ENCODE measurements around the gene VWF. TPM values are rescaled to one million over a fixed set of nuclear protein-coding genes. Genes with fewer than 3 reads are reported as not detected.
"Not testable (repeated sequence)": the region's sequence is repeated elsewhere in the genome, so short reads cannot be mapped to it uniquely, and the experiment has no call there.

Gene VWF
- total RNA-seq, 1 experiment from 2014 or later: 1.6 TPM

- Histone ChIP-seq H3K27me3 (ENCODE audit: control insufficient read depth, insufficient read depth, low read length) (no peaks in the 10 kb centered on the region), H3K36me3 (replicated peaks; ENCODE audit: control insufficient read depth, insufficient read depth, low read length) (no peaks in the 10 kb centered on the region), H3K4me3 (ENCODE audit: insufficient read depth, low read depth, low read length) (no peak overlapping the region)
- DNase-seq: no peak
These were observed 33.8 kb upstream of the VWF start for GRCh38 chr12:6158255-6158654.

GRCh38 chr12:6157482-6157881 is 33.0 kb upstream of the VWF start:
- H3K27me3 ChIP-seq (ENCODE audit: control insufficient read depth, insufficient read depth, low read length): no peaks in the 10 kb centered on the region
- DNase-seq: no peak
- no peak overlapping the region for H3K4me3 ChIP-seq (ENCODE audit: insufficient read depth, low read depth, low read length)
- H3K36me3 ChIP-seq (replicated peaks; ENCODE audit: control insufficient read depth, insufficient read depth, low read length): no peaks in the 10 kb centered on the region

GRCh38 chr12:6154730-6155459 is 30.4 kb upstream of the VWF start:
- no peak for DNase-seq

GRCh38 chr12:6148722-6149121 is 24.3 kb upstream of the VWF start:
- H3K27me3 ChIP-seq (ENCODE audit: control insufficient read depth, insufficient read depth, low read length); DNase-seq; H3K36me3 ChIP-seq (replicated peaks; ENCODE audit: control insufficient read depth, insufficient read depth, low read length); H3K4me3 ChIP-seq (ENCODE audit: insufficient read depth, low read depth, low read length): not testable (repeated sequence)

More at GRCh38 chr12:6154730-6155459, 30.4 kb upstream of the VWF start:
- H3K36me3 ChIP-seq (replicated peaks; ENCODE audit: control insufficient read depth, insufficient read depth, low read length): no peaks in the 10 kb centered on the region
- H3K27me3 ChIP-seq (ENCODE audit: control insufficient read depth, insufficient read depth, low read length): no peaks in the 10 kb centered on the region
- no peak overlapping the region for H3K4me3 ChIP-seq (ENCODE audit: insufficient read depth, low read depth, low read length)

- no peak for DNase-seq
- no peaks in the 10 kb centered on the region for H3K27me3 ChIP-seq (ENCODE audit: control insufficient read depth, insufficient read depth, low read length)
- no peaks in the 10 kb centered on the region for H3K36me3 ChIP-seq (replicated peaks; ENCODE audit: control insufficient read depth, insufficient read depth, low read length)
- no peak overlapping the region for H3K4me3 ChIP-seq (ENCODE audit: insufficient read depth, low read depth, low read length)
These were observed 23.6 kb upstream of the VWF start for GRCh38 chr12:6148061-6148460.

- Histone ChIP-seq H3K36me3 (replicated peaks; ENCODE audit: control insufficient read depth, insufficient read depth, low read length) (no peaks in the 10 kb centered on the region), H3K4me3 (ENCODE audit: insufficient read depth, low read depth, low read length) (no peak overlapping the region), H3K27me3 (ENCODE audit: control insufficient read depth, insufficient read depth, low read length) (no peaks in the 10 kb centered on the region)
- DNase-seq: no peak
These were observed 22.5 kb upstream of the VWF start for GRCh38 chr12:6146951-6147350.

GRCh38 chr12:6146509-6146908 is 22.0 kb upstream of the VWF start:
- no peaks in the 10 kb centered on the region for H3K36me3 ChIP-seq (replicated peaks; ENCODE audit: control insufficient read depth, insufficient read depth, low read length)
- H3K27me3 ChIP-seq (ENCODE audit: control insufficient read depth, insufficient read depth, low read length): no peaks in the 10 kb centered on the region
- H3K4me3 ChIP-seq (ENCODE audit: insufficient read depth, low read depth, low read length): no peak overlapping the region
- no peak for DNase-seq

- no peaks in the 10 kb centered on the region for H3K36me3 ChIP-seq (replicated peaks; ENCODE audit: control insufficient read depth, insufficient read depth, low read length)
- no peak overlapping the region for H3K4me3 ChIP-seq (ENCODE audit: insufficient read depth, low read depth, low read length)
- no peak for DNase-seq
- H3K27me3 ChIP-seq (ENCODE audit: control insufficient read depth, insufficient read depth, low read length): no peaks in the 10 kb centered on the region
These were observed 21.1 kb upstream of the VWF start for GRCh38 chr12:6145564-6145963.

GRCh38 chr12:6143303-6143675 is 18.8 kb upstream of the VWF start:
- no peak for DNase-seq
- Histone ChIP-seq H3K4me3 (ENCODE audit: insufficient read depth, low read depth, low read length) (no peak overlapping the region), H3K36me3 (replicated peaks; ENCODE audit: control insufficient read depth, insufficient read depth, low read length) (no peaks in the 10 kb centered on the region), H3K27me3 (ENCODE audit: control insufficient read depth, insufficient read depth, low read length) (no peaks in the 10 kb centered on the region)

- H3K27me3 ChIP-seq (ENCODE audit: control insufficient read depth, insufficient read depth, low read length); DNase-seq; H3K4me3 ChIP-seq (ENCODE audit: insufficient read depth, low read depth, low read length); H3K36me3 ChIP-seq (replicated peaks; ENCODE audit: control insufficient read depth, insufficient read depth, low read length): not testable (repeated sequence)
These were observed 18.2 kb upstream of the VWF start for GRCh38 chr12:6142368-6143302.

- not testable (repeated sequence) for H3K27me3 ChIP-seq (ENCODE audit: control insufficient read depth, insufficient read depth, low read length); H3K4me3 ChIP-seq (ENCODE audit: insufficient read depth, low read depth, low read length); DNase-seq; H3K36me3 ChIP-seq (replicated peaks; ENCODE audit: control insufficient read depth, insufficient read depth, low read length)
These were observed 17.4 kb upstream of the VWF start for GRCh38 chr12:6141731-6142367.

GRCh38 chr12:6140651-6141447 is 16.4 kb upstream of the VWF start:
- no peaks in the 10 kb centered on the region for H3K27me3 ChIP-seq (ENCODE audit: control insufficient read depth, insufficient read depth, low read length)
- no peaks in the 10 kb centered on the region for H3K36me3 ChIP-seq (replicated peaks; ENCODE audit: control insufficient read depth, insufficient read depth, low read length)
- no peak overlapping the region for H3K4me3 ChIP-seq (ENCODE audit: insufficient read depth, low read depth, low read length)
- no peak for DNase-seq

GRCh38 chr12:6135071-6135470 is 10.6 kb upstream of the VWF start:
- no peaks in the 10 kb centered on the region for H3K36me3 ChIP-seq (replicated peaks; ENCODE audit: control insufficient read depth, insufficient read depth, low read length)
- no peak overlapping the region for H3K4me3 ChIP-seq (ENCODE audit: insufficient read depth, low read depth, low read length)
- no peak for DNase-seq
- H3K27me3 ChIP-seq (ENCODE audit: control insufficient read depth, insufficient read depth, low read length): no peaks in the 10 kb centered on the region

- no peaks in the 10 kb centered on the region for H3K27me3 ChIP-seq (ENCODE audit: control insufficient read depth, insufficient read depth, low read length)
- no peak for DNase-seq
- no peaks in the 10 kb centered on the region for H3K36me3 ChIP-seq (replicated peaks; ENCODE audit: control insufficient read depth, insufficient read depth, low read length)
- H3K4me3 ChIP-seq (ENCODE audit: insufficient read depth, low read depth, low read length): no peak overlapping the region
These were observed 9.2 kb upstream of the VWF start for GRCh38 chr12:6133642-6134041.
